OCI-LY1 (cell line): ENCODE data around the gene ACTL10.

Experiments used
- EZH2 ChIP-seq: fragments of 200-600 bp; sonication (generic), shearing (Covaris generic); IDR thresholded peaks from 2 replicates; pipeline ENCODE4 v1.8.0; 2017; ENCODE audit warnings: borderline replicate concordance, mixed run types, mild to moderate bottlenecking, antibody characterized with exemption, low read length, moderate library complexity, mixed read lengths
- TF ChIP-seq, protein P1 (sequence below): fragments of 200-600 bp; sonication (generic), shearing (Covaris generic); IDR thresholded peaks from 2 replicates; pipeline ENCODE4 v1.5.1; 2017; ENCODE audit warnings: mild to moderate bottlenecking, antibody characterized with exemption, low read length, moderate library complexity, mixed read lengths

DNA sequence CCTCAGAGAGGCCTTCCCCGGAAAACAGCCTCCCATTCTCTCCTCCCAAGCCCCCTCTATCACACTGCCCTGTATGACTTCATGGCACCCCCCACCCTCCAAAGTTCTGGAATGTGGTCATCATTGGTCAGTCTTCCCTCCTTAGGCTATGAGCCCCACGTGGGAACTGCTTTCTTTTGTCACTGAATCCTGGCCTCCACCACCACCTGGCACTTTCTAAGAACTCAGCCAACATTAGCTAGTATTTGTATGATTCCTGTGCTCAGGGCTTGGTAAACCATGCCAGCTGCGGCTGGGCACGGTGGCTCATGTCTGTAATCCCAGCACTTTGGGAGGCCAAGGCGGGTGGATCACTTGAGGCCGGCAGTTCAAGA, 27.9 kb downstream of the ACTL10 start:
- TF ChIP-seq, protein P1, sequence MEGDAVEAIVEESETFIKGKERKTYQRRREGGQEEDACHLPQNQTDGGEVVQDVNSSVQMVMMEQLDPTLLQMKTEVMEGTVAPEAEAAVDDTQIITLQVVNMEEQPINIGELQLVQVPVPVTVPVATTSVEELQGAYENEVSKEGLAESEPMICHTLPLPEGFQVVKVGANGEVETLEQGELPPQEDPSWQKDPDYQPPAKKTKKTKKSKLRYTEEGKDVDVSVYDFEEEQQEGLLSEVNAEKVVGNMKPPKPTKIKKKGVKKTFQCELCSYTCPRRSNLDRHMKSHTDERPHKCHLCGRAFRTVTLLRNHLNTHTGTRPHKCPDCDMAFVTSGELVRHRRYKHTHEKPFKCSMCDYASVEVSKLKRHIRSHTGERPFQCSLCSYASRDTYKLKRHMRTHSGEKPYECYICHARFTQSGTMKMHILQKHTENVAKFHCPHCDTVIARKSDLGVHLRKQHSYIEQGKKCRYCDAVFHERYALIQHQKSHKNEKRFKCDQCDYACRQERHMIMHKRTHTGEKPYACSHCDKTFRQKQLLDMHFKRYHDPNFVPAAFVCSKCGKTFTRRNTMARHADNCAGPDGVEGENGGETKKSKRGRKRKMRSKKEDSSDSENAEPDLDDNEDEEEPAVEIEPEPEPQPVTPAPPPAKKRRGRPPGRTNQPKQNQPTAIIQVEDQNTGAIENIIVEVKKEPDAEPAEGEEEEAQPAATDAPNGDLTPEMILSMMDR, result no peak
- no peak for TF ChIP-seq EZH2
